ENCODE measurements around the gene SH3PXD2B. TPM values are rescaled to one million over a fixed set of nuclear protein-coding genes. Genes with fewer than 3 reads are reported as not detected.
"Not testable (repeated sequence)": the region's sequence is repeated elsewhere in the genome, so short reads cannot be mapped to it uniquely, and the experiment has no call there.

Gene SH3PXD2B
- total RNA-seq, 1 donor from 2014 or later, result 24.0 TPM

GRCh38 chr5:172365948-172366608 lies 88.2 kb downstream of the SH3PXD2B start:
- no peak for DNase-seq

- DNase-seq, result peak; percentile 38
Measured at GRCh38 chr5:172364773-172365172, 89.6 kb downstream of the SH3PXD2B start.

GRCh38 chr5:172362755-172363154 lies 91.6 kb downstream of the SH3PXD2B start:
- no peak for DNase-seq

- no peak for DNase-seq
Measured at GRCh38 chr5:172361566-172362238, 92.6 kb downstream of the SH3PXD2B start.

GRCh38 chr5:172358345-172358744 lies 96.0 kb downstream of the SH3PXD2B start:
- no peak for DNase-seq

- no peak for DNase-seq
Measured at GRCh38 chr5:172356527-172356926, 97.8 kb downstream of the SH3PXD2B start.

- DNase-seq, result no peak
Measured at GRCh38 chr5:172356047-172356446, 98.3 kb downstream of the SH3PXD2B start.

GRCh38 chr5:172353846-172354245 lies 100.5 kb downstream of the SH3PXD2B start:
- no peak for DNase-seq

GRCh38 chr5:172353271-172353812 lies 101.0 kb downstream of the SH3PXD2B start:
- no peak for DNase-seq

- DNase-seq, result not testable (repeated sequence)
Measured at GRCh38 chr5:172352526-172352925, 101.8 kb downstream of the SH3PXD2B start.

- DNase-seq, result no peak
Measured at GRCh38 chr5:172351240-172351778, 103.0 kb downstream of the SH3PXD2B start.

- DNase-seq, result no peak
Measured at GRCh38 chr5:172350212-172351181, 103.8 kb downstream of the SH3PXD2B start.

- not testable (repeated sequence) for DNase-seq
Measured at GRCh38 chr5:172348733-172349132, 105.6 kb downstream of the SH3PXD2B start.

GRCh38 chr5:172348084-172348483 lies 106.2 kb downstream of the SH3PXD2B start:
- no peak for DNase-seq

- peak; percentile 53 for DNase-seq
Measured at GRCh38 chr5:172347496-172348052, 106.8 kb downstream of the SH3PXD2B start.

- DNase-seq, result no peak
Measured at GRCh38 chr5:172345881-172346280, 108.4 kb downstream of the SH3PXD2B start.

- no peak for DNase-seq
Measured at GRCh38 chr5:172344855-172345409, 109.4 kb downstream of the SH3PXD2B start.

- no peak for DNase-seq
Measured at GRCh38 chr5:172343741-172344140, 110.6 kb downstream of the SH3PXD2B start.

GRCh38 chr5:172342918-172343317 lies 111.4 kb downstream of the SH3PXD2B start:
- no peak for DNase-seq

GRCh38 chr5:172339264-172340180 lies 114.8 kb downstream of the SH3PXD2B start:
- DNase-seq, result no peak

Data from tongue (tissue), 2 donors.